Hematopoietic multipotent progenitor cell treated with erythropoietin and hydrocortisone succinate and interleukin-3 and kit ligand, for 8 days (in vitro differentiated cells): ENCODE measurements around the gene LKAAEAR1.
A peak's percentile ranks its signal among the peaks of the same experiment; 100 is the strongest.

ENCODE experiments used
- DNase-seq: peaks from one replicate; pipeline ENCODE4 v3.0.0-alpha.2; 2015

LKAAEAR1 gene

GRCh38 chr20:64063389-64064144, 20.6 kb downstream of the LKAAEAR1 start:
- DNase-seq = no peak

- peak; percentile 92 for DNase-seq
Observed at GRCh38 chr20:64062596-64063388, 21.4 kb downstream of the LKAAEAR1 start, which contains the start of gene TCEA2. Gene TCEA2 (plus strand): TSS chr20:64063198. CDS start chr20:64063313, 115 bp downstream.

- no peak for DNase-seq
Observed at GRCh38 chr20:64062276-64062595, 22.0 kb downstream of the LKAAEAR1 start.

- DNase-seq = no peak
Observed at GRCh38 chr20:64058536-64058935, 25.7 kb downstream of the LKAAEAR1 start.

- peak; percentile 58 for DNase-seq
Observed at GRCh38 chr20:64057628-64058498, 26.3 kb downstream of the LKAAEAR1 start.

DNA sequence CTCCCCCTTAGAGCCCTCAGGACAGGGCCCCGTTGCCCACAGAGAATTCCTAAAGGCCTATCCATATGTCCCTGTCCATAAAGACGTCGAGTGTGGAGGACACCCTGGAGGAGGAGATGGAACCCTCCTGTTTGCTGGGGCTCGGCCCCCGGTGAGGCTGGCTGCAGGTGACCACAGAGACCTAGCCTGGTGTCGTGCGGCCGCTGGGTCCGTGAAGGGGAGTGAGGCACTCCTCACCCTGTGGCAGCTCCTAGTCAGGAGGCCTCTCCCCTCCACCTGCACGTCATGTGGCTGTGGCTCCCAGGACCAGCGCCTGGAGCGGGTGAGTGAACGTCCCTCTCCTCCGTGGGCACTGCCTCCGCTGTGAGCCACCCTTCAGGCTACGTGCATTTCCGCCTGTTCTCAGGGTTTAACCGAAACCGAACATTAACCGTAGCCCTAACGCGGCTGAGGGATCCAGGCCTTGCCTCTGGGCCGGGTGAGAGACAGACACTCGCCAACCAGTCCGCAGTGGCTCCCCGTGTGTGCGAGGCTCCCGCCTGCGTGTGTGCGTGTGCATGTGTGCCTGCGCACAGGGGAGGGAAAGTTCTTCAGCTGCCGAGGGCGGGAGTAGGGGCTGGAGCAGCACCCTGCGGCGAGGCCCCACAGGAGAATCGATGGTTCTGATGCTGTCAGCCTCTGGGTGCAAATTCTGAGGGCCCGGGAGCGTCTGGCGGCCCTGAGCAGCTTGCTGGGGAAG, 27.1 kb downstream of the LKAAEAR1 start:
- no peak for DNase-seq

- no peak for DNase-seq
Observed at GRCh38 chr20:64056639-64056888, 27.6 kb downstream of the LKAAEAR1 start.

GRCh38 chr20:64055893-64056638, 28.1 kb downstream of the LKAAEAR1 start:
- no peak for DNase-seq

DNA sequence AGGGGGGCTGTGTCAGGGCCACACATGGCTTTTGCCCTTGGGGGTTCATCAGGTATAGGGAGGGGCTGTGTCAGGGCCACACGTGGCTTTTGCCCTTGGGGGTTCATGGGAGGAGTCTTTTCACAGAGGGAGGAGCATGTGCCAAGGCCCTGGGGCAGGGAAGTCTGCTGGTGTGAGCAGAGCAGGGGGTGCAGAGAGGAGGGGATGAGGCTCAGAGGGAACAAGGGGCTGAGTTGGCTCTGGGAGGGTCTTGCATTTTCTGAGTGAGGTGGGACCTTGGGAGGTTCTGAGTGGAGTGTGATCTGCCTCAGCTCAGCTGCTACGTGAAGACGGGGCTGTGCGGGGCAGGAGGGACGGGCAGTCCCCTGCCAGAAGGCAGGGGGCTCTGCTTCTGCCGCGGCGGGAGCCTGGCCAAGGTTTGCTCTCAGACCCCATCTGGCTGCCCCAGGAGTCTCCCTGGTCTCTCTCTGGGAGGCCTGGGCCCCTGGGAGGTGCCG, 28.8 kb downstream of the LKAAEAR1 start:
- DNase-seq = no peak

DNA sequence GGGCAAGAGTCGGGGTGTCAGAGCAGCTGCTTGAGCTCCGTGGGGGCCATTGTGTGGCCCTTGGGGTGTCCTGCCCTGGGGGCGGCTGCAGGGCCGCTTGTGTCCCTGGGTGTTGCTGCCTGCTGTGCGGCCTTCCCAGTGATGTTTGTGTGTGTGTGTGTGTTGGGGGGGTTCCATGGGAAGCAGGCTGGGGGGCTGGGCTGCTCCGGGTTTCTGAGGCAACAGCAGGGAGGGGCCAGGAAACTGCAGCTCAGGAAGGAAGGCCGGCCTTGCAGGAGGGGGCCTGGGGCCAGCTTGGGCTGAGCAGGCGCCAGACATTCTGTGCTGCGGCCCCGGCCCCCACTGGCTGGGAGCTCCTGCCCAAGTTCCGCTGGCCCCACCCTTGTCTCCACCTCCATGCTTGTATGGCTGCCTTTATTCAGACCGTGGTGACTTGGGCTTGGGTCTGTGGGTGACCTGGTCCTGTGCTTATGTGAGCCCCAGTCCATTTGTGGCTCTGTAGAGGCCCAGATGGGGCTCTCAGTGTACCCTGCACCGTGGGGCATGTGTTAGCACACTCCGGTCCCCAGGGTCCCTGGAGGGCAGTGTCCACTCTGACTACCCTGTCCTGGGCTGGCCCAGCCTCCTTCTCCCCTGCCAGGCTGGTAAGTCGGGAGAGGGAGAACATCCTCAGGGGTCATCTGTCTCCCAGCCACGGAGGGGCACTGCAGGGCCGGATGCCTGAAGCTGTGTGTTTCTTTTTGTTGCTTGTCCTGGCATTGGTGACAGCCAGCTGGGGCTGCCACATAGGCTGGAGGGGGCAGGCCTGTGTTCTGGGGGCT, 30.1 kb downstream of the LKAAEAR1 start:
- DNase-seq = peak; percentile 44

- no peak for DNase-seq
Observed at GRCh38 chr20:64052987-64053840, 31.0 kb downstream of the LKAAEAR1 start.

GRCh38 chr20:64052326-64052722, 31.9 kb downstream of the LKAAEAR1 start:
- no peak for DNase-seq

GRCh38 chr20:64051561-64052325, 32.5 kb downstream of the LKAAEAR1 start:
- DNase-seq = no peak

GRCh38 chr20:64051033-64051452, 33.2 kb downstream of the LKAAEAR1 start:
- DNase-seq = no peak

DNA sequence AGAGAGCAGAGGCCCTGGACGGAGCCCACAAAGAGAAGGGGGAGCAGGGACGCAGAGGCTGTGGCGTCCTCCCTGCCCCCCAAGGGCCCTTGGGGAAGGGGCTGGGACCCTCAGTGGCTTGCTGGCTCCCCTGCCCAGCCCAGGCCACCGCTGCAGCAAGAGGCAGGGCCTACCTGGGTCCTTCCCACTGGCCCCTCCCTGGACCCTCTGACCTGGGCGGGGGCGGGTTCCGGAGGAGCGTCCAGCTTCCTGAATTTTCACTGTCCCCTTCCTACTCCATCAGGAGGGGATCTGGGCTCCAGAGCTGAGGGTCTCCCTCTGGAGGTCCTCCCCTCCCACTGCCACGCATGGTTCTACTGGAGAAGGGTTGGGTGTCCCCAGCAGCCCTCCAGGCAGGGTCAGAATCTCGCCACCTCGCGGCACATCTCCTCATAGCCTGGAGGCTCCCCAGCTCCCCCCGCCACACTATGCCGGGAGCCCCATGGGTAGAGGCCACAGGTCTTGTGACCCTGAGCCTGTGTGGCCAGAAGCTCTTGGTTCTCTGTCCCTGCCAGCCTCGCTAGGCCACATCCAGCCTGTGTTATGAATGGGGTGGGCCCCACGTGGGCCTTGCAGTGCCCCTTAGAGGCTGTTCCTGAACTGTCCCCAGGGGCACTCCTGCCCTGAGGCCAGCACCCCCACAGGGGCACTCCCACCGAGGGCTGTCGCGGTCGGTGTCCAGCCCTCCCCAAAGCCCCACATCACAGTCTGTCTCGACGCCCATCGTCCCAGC, 33.8 kb downstream of the LKAAEAR1 start:
- DNase-seq = no peak

GRCh38 chr20:64049878-64050260, 34.3 kb downstream of the LKAAEAR1 start:
- DNase-seq = no peak

- no peak for DNase-seq
Observed at GRCh38 chr20:64049060-64049877, 34.9 kb downstream of the LKAAEAR1 start, which contains the start of gene SOX18. Gene SOX18 (minus strand): TSS chr20:64049639. CDS start chr20:64049516, 123 bp downstream.
